ENCODE measurements around the gene METTL26. TPM values are rescaled to one million over a fixed set of nuclear protein-coding genes. Genes with fewer than 3 reads are reported as not detected.

The METTL26 gene
- total and polyA plus RNA-seq, 9 of the 15 experiments (the other 6 are each of a cell fraction or from before 2014, with no cell fraction given) = 7.3 to 262 (median 80.9) TPM

DNA sequence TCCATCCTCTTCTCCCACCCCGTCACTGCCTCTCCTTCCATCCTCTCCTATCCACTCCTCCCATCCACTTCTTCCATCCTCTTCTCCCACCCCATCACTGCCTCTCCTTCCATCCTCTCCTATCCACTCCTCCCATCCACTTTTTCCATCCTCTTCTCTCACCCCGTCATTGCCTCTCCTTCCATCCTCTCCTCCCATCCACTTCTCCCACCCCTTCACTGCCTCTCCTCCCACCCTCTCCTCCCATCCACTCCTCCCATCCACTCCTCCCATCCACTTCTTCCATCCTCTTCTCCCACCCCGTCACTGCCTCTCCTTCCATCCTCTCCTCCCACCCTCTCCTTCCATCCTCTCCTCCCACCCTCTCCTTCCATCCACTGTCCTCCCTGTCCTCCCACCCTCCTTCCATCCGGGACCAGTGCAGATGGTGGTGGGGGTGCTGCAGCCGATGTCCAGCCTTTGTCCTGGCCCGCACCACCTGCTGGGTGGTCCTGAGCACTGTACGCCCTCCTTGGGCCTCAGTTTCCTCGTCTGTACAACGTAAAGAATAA, 4.2 kb downstream of the METTL26 start:
- no peak overlapping the region for H3K9ac ChIP-seq (ENCODE audit: insufficient read depth in 1 of 2, low read depth in 2 of 2, low read length in 2 of 2)
- POLR2A ChIA-PET = interaction anchor here (0.9 kb wide), 1 partner anchor 43 kb away, joined by 3 read pairs; no protein-coding TSS in a partner anchor
- H3K4me1 ChIP-seq (replicated peaks in 1 of 2; ENCODE audit: control insufficient read depth in 2 of 2, insufficient read depth in 2 of 2, low read length in 2 of 2) = peaks cover 24 to 96% of the 10 kb centered on the region in 2 experiments
- no peaks in the 10 kb centered on the region for H3K9me3 ChIP-seq (replicated peaks; ENCODE audit: control insufficient read depth, insufficient read depth, low read depth, low read length)
- no peak overlapping the region for H3K4me3 ChIP-seq
- peaks cover 18% of the 10 kb centered on the region for H3K79me2 ChIP-seq (ENCODE audit: control insufficient read depth, insufficient read depth, low read length)
- TF ChIP-seq FOXA1 (IDR thresholded peaks at IDR 0.05; ENCODE audit: borderline replicate concordance) (no peak), POLR2A (conservative IDR thresholded peaks at IDR 0.05) (peak; percentile 46; the same call in 1 of the 2 replicates), ZNF165 (CRISPR knock-in tag; IDR thresholded peaks at IDR 0.05; ENCODE audit: borderline replicate concordance) (no peak), ZC3H4 (CRISPR knock-in tag; IDR thresholded peaks at IDR 0.05; ENCODE audit: borderline replicate concordance) (no peak), SMARCC2 (IDR thresholded peaks at IDR 0.05; ENCODE audit: low read depth) (no peak), ZNF263 (CRISPR knock-in tag; IDR thresholded peaks at IDR 0.05; ENCODE audit: borderline replicate concordance) (0 out of 2 replicates have a peak, but pooled peaks have one; percentile 38), ZBTB8A (IDR thresholded peaks at IDR 0.05; ENCODE audit: partially characterized antibody) (no peak), GABPB2 (CRISPR knock-in tag; conservative IDR thresholded peaks at IDR 0.05) (no peak), PYGO2 (tag; IDR thresholded peaks at IDR 0.05) (no peak), ZNF584 (CRISPR knock-in tag; IDR thresholded peaks at IDR 0.05; ENCODE audit: low read depth) (no peak)
- TF ChIP-seq, protein P1, sequence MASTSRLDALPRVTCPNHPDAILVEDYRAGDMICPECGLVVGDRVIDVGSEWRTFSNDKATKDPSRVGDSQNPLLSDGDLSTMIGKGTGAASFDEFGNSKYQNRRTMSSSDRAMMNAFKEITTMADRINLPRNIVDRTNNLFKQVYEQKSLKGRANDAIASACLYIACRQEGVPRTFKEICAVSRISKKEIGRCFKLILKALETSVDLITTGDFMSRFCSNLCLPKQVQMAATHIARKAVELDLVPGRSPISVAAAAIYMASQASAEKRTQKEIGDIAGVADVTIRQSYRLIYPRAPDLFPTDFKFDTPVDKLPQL (IDR thresholded peaks at IDR 0.05; ENCODE audit: extremely low read depth, insufficient read length) = no peak
- peak; percentile 35 for FAIRE-seq
- DNase-seq (ENCODE audit: extremely low read depth in 1 of 4, low spot score in 3 of 4) = no peak
- intact Hi-C loops (cut with micrococcal nuclease) (no loop called here), in situ Hi-C loops (cut with MboI) (no loop called here)
- ATAC-seq = no peak
- H3K27me3 ChIP-seq (ENCODE audit: control insufficient read depth in 2 of 2, insufficient read depth in 2 of 2, low read length in 2 of 2) = no peaks in the 10 kb centered on the region
- 73% methylated on average over 5 of the region's 9 CpGs for WGBS (ENCODE audit: insufficient coverage, low coverage, missing lambda C conversion rate)
- no peak overlapping the region for H3K27ac ChIP-seq (ENCODE audit: extremely low read depth, low read depth, low read length)
- no peak overlapping the region for H3K4me2 ChIP-seq (ENCODE audit: insufficient read depth, low read length)
- no peaks in the 10 kb centered on the region for H4K20me1 ChIP-seq (replicated peaks; ENCODE audit: control insufficient read depth, insufficient read depth, low read length)
- H2AFZ ChIP-seq (ENCODE audit: low read depth, low read length) = no peak overlapping the region
- no peaks in the 10 kb centered on the region for H3K9me1 ChIP-seq (ENCODE audit: control insufficient read depth, insufficient read depth, low read length)
- CTCF ChIA-PET (ENCODE audit: low intra/inter-chr PET ratio) = no interaction called here
- no TSS peak for BruUV-seq (replicated peaks)
- peaks cover 40% of the 10 kb centered on the region; the same call in 1 of the 3 replicates for H3K36me3 ChIP-seq (ENCODE audit: control insufficient read depth, insufficient read depth, low read length)
